Sigmoid colon (tissue), 7 donors: ENCODE data around the gene RBM47. TPM values are rescaled to one million over a fixed set of nuclear protein-coding genes. Genes with fewer than 3 reads are reported as not detected.

Source experiments
- DNase-seq: peaks from one replicate; pipeline ENCODE4 v3.0.0-alpha.2; 2019
- H3K27ac ChIP-seq, 4 donors: fragments of 200-600 bp; sonication (generic); one replicate each; pipeline ENCODE4 v1.5.1; 2016 to 2019; ENCODE audit warnings: mild to moderate bottlenecking in 1 of 4
- H3K27me3 ChIP-seq, 3 donors: fragments of 200-600 bp; sonication (generic); one replicate each; pipeline ENCODE4 v1.5.1; 2019; ENCODE audit warnings: mild to moderate bottlenecking in 1 of 3
- H3K36me3 ChIP-seq, 4 donors: fragments of 200-600 bp; sonication (generic); one replicate each; pipeline ENCODE4 v1.5.1; 2016 to 2019
- H3K4me1 ChIP-seq, 4 donors: fragments of 200-600 bp; sonication (generic); one replicate each; pipeline ENCODE4 v1.5.1; 2017 to 2019
- H3K4me3 ChIP-seq, 4 donors: fragments of 200-600 bp; sonication (generic); one replicate each; pipeline ENCODE4 v1.5.1; 2017 to 2019; ENCODE audit warnings: mild to moderate bottlenecking in 2 of 4, moderate library complexity in 1 of 4
- H3K9me3 ChIP-seq, 4 donors: fragments of 200-600 bp in 3 of 4; sonication (generic) in 3 of 4; one replicate each; pipeline versions ENCODE4 v1.5.1 to v1.6.1; 2013 to 2019
- EP300 ChIP-seq, 4 donors: sonication (generic); formaldehyde crosslinking; IDR thresholded peaks; one replicate each; pipeline ENCODE4 v1.6.1; 2017; ENCODE audit warnings: antibody characterized with exemption in 4 of 4
- POLR2A ChIP-seq, 2 donors: fragments of 450-650 bp; IDR thresholded peaks; one replicate each; pipeline ENCODE4 v1.6.1; 2016; ENCODE audit warnings: antibody characterized with exemption in 2 of 2, mild to moderate bottlenecking in 2 of 2, moderate library complexity in 2 of 2
- POLR2AphosphoS5 ChIP-seq, 4 donors: sonication (generic); formaldehyde crosslinking; IDR thresholded peaks; one replicate each; pipeline ENCODE4 v1.6.1; 2017; ENCODE audit warnings: antibody characterized with exemption in 4 of 4
- WGBS, 2 donors: extraction: QIAGEN DNeasy Blood & Tissue Kit; methylation state at CpG; one replicate each; pipeline ENCODE4 v1.1.7; 2013; 5-methylcytosine and 5-hydroxymethylcytosine counted together
- intact Hi-C: fragments of 100-400 bp; cut with DNase I; formaldehyde crosslinking; loops from one replicate; pipeline ENCODE4 v1.15.1; 2023
- polyA plus RNA-seq, 3 donors: library from polyadenylated mRNA; stranded (reverse); fragments of 200-250 nt; gene quantifications; one replicate each; pipeline ENCODE4 v1.2.3, GENCODE V29; 2013
- total RNA-seq, 4 donors: library from RNA; depleted of rRNA; stranded (reverse); fragments of >200 nt; gene quantifications; one replicate each; pipeline ENCODE4 v1.1.0, GENCODE V29; 2016
- TF ChIP-seq, protein P1 (sequence below), 4 experiments: fragments of 450-650 bp in 3 of 4; fragments of 200-600 bp in 1 of 4; IDR thresholded peaks; one replicate each; pipeline ENCODE4 v1.5.1; 2016 to 2019; ENCODE audit warnings: antibody characterized with exemption in 4 of 4, mild to moderate bottlenecking in 3 of 4, moderate library complexity in 2 of 4
- donor health status: healthy with polysubstance abuse.
- donor health status: Bipolar disorder and iron deficiency.
- donor health status: healthy.

Gene RBM47
- total and polyA plus RNA-seq, 7 donors, result 7.2 to 148 (median 21.2) TPM

DNA sequence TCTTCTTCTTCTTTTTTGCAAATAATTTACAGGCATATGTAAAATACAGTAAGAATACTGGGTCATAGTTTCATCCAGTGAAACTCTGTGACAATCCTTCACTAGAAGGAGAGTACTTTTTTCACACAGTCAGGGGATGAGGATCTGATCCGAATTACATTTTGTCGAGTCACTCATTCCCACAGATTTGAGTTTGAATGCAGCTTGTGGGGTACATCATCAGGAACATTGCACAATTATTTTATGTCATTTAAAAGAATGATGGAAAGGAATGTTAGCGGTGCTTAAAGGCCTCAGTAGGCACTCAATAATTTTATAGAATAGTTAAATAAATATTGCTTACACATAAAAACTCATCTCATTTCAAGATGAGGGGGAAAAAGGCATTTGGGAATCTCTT, 205.9 kb downstream of the RBM47 start:
- H3K27me3 ChIP-seq, result no peaks in the 10 kb centered on the region
- no peak overlapping the region for H3K27ac ChIP-seq
- TF ChIP-seq POLR2AphosphoS5 (IDR thresholded peaks at IDR 0.05) (no peak), EP300 (IDR thresholded peaks at IDR 0.05) (no peak), POLR2A (IDR thresholded peaks at IDR 0.05) (no peak)
- TF ChIP-seq, protein P1, sequence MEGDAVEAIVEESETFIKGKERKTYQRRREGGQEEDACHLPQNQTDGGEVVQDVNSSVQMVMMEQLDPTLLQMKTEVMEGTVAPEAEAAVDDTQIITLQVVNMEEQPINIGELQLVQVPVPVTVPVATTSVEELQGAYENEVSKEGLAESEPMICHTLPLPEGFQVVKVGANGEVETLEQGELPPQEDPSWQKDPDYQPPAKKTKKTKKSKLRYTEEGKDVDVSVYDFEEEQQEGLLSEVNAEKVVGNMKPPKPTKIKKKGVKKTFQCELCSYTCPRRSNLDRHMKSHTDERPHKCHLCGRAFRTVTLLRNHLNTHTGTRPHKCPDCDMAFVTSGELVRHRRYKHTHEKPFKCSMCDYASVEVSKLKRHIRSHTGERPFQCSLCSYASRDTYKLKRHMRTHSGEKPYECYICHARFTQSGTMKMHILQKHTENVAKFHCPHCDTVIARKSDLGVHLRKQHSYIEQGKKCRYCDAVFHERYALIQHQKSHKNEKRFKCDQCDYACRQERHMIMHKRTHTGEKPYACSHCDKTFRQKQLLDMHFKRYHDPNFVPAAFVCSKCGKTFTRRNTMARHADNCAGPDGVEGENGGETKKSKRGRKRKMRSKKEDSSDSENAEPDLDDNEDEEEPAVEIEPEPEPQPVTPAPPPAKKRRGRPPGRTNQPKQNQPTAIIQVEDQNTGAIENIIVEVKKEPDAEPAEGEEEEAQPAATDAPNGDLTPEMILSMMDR (IDR thresholded peaks at IDR 0.05), result no peak
- no peak overlapping the region for H3K4me3 ChIP-seq
- H3K4me1 ChIP-seq, result no peaks in the 10 kb centered on the region
- WGBS, 2 donors, result 85 to 95% methylated on average over 3 of the region's 3 CpGs
- no peaks in the 10 kb centered on the region for H3K36me3 ChIP-seq
- no peak for DNase-seq
- H3K9me3 ChIP-seq, result no peaks in the 10 kb centered on the region
- intact Hi-C loops, result no loop called here

DNA sequence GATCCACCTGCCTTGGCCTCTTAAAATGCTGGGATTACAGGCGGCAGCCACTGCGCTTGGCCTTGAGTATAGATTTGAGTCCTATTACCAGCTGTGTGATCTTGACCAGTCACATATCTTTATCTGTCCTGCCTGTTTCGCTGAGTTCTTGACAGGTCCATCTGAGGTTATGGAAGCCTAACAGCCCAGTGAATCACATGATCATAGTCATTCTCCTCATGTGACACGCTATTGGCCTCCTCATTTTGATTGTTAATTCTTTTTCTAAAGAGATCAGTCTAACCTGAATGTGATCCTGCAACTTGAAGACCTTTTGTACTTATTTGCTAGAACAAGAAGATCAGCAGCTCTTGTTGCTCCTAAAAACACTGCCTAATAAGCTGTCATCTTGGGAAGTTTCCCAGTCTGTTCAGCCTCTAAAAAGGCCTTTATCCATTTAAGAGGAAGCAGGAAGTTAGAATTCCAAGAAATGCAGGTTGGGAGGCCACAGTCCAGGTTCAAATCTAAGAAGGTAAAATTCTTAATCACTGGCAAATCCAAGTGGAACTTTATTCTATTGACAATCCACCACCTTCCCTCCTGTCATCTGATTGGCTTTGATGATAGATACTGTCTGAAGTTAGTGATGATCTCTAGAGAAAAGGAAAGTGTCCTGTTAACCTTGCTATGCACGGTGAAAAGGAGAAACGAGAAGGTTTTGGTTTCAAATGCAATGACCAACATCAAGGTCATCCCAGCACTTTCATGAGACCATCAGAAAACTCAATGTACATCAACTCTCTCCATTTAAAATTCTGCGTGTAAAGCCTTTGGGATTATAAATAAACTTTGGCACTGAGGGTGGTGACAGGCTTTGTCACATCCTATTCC, 207.6 kb downstream of the RBM47 start:
- no peak for DNase-seq
- no peaks in the 10 kb centered on the region for H3K9me3 ChIP-seq
- no peaks in the 10 kb centered on the region for H3K4me1 ChIP-seq
- intact Hi-C loops, result no loop called here
- no peak overlapping the region for H3K27ac ChIP-seq
- TF ChIP-seq EP300 (IDR thresholded peaks at IDR 0.05) (no peak), POLR2A (IDR thresholded peaks at IDR 0.05) (no peak), POLR2AphosphoS5 (IDR thresholded peaks at IDR 0.05) (no peak)
- TF ChIP-seq, protein P1 (IDR thresholded peaks at IDR 0.05), result no peak
- no peak overlapping the region for H3K4me3 ChIP-seq
- H3K36me3 ChIP-seq, result no peaks in the 10 kb centered on the region
- 93% methylated on average over 7 of the region's 7 CpGs for WGBS, 2 donors
- H3K27me3 ChIP-seq, result no peaks in the 10 kb centered on the region

DNA sequence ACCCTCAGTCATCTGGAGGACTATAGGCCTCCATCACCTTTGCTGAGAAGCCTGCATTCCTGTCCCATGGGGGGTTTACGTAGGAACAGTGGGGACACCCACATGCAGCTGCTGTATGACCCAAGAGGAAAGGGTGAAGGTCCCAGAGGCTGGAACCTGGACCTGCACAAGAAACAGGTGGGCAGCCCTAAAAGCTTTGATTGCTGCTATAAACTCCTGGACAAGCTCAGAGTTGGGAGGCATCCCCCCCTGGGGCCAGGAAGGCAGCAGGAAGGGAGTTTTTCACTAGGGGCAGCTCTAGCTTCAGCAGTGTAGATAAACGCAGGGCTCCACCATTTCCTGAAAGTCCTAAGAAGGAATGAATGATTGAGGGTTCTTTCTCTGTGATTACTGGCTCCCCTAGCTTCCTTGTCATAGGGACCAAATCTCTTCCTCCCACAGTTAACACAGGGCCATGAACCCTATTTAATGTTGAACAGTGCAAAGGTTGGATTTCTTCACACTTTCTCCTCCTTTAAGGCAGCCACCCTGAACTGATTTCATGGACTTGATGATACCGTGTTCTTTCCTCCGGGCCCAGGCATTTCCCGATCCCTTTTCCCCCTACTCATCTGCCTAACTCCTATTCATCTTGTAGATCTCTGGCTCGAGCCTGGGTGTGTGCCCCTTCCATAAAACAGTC, 210.3 kb downstream of the RBM47 start:
- intact Hi-C loops, result no loop called here
- Histone ChIP-seq H3K4me3 (no peak overlapping the region), H3K4me1 (no peaks in the 10 kb centered on the region), H3K36me3 (no peaks in the 10 kb centered on the region), H3K27me3 (no peaks in the 10 kb centered on the region), H3K27ac (no peak overlapping the region), H3K9me3 (no peaks in the 10 kb centered on the region)
- TF ChIP-seq, protein P1 (IDR thresholded peaks at IDR 0.05), result no peak
- 8 to 64% methylated on average over 6 of the region's 6 CpGs for WGBS, 2 donors
- DNase-seq, result no peak

DNA sequence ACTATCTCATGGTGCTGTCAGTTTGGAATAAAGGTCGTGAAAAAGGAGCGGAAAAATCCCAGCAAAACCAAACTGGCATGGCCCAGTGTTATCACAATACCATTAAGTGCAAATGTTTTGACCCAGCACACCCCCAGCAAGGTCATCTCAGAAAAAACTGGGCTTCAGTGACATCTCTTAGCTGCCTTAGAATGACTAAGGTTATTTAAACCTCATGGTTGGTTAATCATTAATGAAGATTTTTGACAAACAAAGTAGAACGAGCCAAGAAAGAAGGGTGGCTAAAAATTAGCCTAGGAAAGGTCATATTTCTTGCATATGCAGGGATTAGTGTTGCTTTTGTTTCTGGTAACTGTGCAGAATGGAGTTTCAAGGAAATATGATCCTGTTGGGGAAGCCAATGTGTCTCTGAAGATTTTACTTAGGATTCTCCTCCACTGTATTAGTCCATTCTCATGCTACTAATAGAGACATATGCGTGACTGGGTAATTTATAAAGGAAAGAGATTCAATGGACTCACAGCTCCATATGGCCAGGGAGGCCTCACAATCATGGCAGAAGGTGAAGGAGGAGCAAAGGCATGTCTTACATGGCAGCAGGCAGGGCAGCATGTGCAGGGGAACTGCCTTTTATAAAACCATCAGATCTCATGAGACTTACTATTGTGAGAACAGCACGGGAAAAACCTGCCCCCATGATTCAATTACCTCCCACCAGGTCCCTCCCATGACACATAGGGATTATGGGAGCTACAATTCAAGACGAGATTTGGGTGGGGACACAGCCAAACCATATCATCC, 211.0 kb downstream of the RBM47 start:
- 26 to 66% methylated on average over 6 of the region's 6 CpGs for WGBS, 2 donors
- no peak overlapping the region for H3K27ac ChIP-seq
- no peaks in the 10 kb centered on the region for H3K9me3 ChIP-seq
- H3K4me1 ChIP-seq, result no peaks in the 10 kb centered on the region
- intact Hi-C loops, result no loop called here
- H3K4me3 ChIP-seq, result no peak overlapping the region
- DNase-seq, result no peak
- H3K36me3 ChIP-seq, result no peaks in the 10 kb centered on the region
- TF ChIP-seq POLR2AphosphoS5 (IDR thresholded peaks at IDR 0.05) (no peak), POLR2A (IDR thresholded peaks at IDR 0.05) (no peak), EP300 (IDR thresholded peaks at IDR 0.05) (no peak)
- TF ChIP-seq, protein P1 (IDR thresholded peaks at IDR 0.05), result no peak
- H3K27me3 ChIP-seq, result no peaks in the 10 kb centered on the region
